Keratinocyte (primary cell): ENCODE results near the gene TOPAZ1. TPM values are rescaled to one million over a fixed set of nuclear protein-coding genes. Genes with fewer than 3 reads are reported as not detected.

Experiments
- DNase-seq: peaks from one replicate; pipeline ENCODE4 v3.0.0-alpha.2; 2011; ENCODE audit warnings: low read depth, missing footprints, low spot score
- FAIRE-seq: peaks from 2 replicates; lab custom pipeline; 2011; peaks lifted over from hg19 to GRCh38; lab: Jason Lieb, UNC
- H2AFZ ChIP-seq: 2 replicates; pipeline ENCODE4 v1.6.0; 2012; ENCODE audit warnings: low read length, control low read depth, inconsistent platforms; ENCODE audit not compliant: control insufficient read depth
- H3K27ac ChIP-seq: 2 replicates; pipeline ENCODE4 v1.5.1; 2011; ENCODE audit warnings: low read length; ENCODE audit not compliant: control insufficient read depth, insufficient read depth
- H3K27me3 ChIP-seq: 3 replicates; pipeline ENCODE4 v1.6.0; 2011; ENCODE audit warnings: low read length; ENCODE audit not compliant: control insufficient read depth, insufficient read depth; ENCODE audit errors: extremely low read depth
- H3K36me3 ChIP-seq, 2 experiments: 2 replicates in 1 of 2; 3 replicates in 1 of 2; pipeline ENCODE4 v1.5.1; 2011; ENCODE audit warnings: low read length in 2 of 2, mild to moderate bottlenecking in 1 of 2; ENCODE audit not compliant: control insufficient read depth in 2 of 2, insufficient read depth in 2 of 2; ENCODE audit errors: extremely low read depth in 1 of 2
- H3K4me1 ChIP-seq: 3 replicates; pipeline ENCODE4 v1.5.1; 2011; ENCODE audit warnings: low read length; ENCODE audit not compliant: control insufficient read depth, insufficient read depth; ENCODE audit errors: extremely low read depth
- H3K4me2 ChIP-seq: 3 replicates; pipeline ENCODE4 v1.6.0; 2011; ENCODE audit warnings: low read depth, low read length; ENCODE audit not compliant: control insufficient read depth, insufficient read depth; ENCODE audit errors: extremely low read depth
- H3K4me3 ChIP-seq, 3 experiments: fragments of 200-600 bp in 1 of 3; sonication (generic) in 1 of 3; 2 replicates in 2 of 3; 3 replicates in 1 of 3; pipeline ENCODE4 v1.5.1; 2011 to 2016; ENCODE audit warnings: low read length in 3 of 3, mild to moderate bottlenecking in 3 of 3, control low read depth in 2 of 3, inconsistent platforms in 1 of 3, low read depth in 1 of 3, mixed read lengths in 1 of 3, mixed run types in 1 of 3, moderate library complexity in 1 of 3; ENCODE audit not compliant: control insufficient read depth in 2 of 3, insufficient read depth in 2 of 3; ENCODE audit errors: extremely low read depth in 1 of 3
- H3K79me2 ChIP-seq: 2 replicates; pipeline ENCODE4 v1.6.0; 2012; ENCODE audit warnings: low read length; ENCODE audit not compliant: control insufficient read depth, insufficient read depth
- H3K9ac ChIP-seq: 3 replicates; pipeline ENCODE4 v1.6.0; 2011; ENCODE audit warnings: low read length; ENCODE audit not compliant: control insufficient read depth, insufficient read depth; ENCODE audit errors: extremely low read depth
- H3K9me1 ChIP-seq: 3 replicates; pipeline ENCODE4 v1.6.0; 2011; ENCODE audit warnings: low read length; ENCODE audit not compliant: control insufficient read depth, insufficient read depth; ENCODE audit errors: extremely low read depth
- H3K9me3 ChIP-seq: 2 replicates; pipeline ENCODE4 v1.5.1; 2012; ENCODE audit warnings: low read depth, low read length; ENCODE audit not compliant: control insufficient read depth
- H4K20me1 ChIP-seq: 3 replicates; pipeline ENCODE4 v1.6.0; 2011; ENCODE audit warnings: low read length; ENCODE audit not compliant: control insufficient read depth, insufficient read depth; ENCODE audit errors: extremely low read depth
- CTCF ChIP-seq, 3 experiments: IDR thresholded peaks in 1 of 3; conservative IDR thresholded peaks in 1 of 3; optimal IDR thresholded peaks in 1 of 3; 2 replicates in 2 of 3; 3 replicates in 1 of 3; pipeline versions ENCODE3 to v1.5.1; 2011; ENCODE audit warnings: low read length in 3 of 3, mild to moderate bottlenecking in 3 of 3, moderate library complexity in 2 of 3, control low read depth in 1 of 3, inconsistent platforms in 1 of 3; ENCODE audit not compliant: insufficient read depth in 2 of 3; ENCODE audit errors: extremely low read depth in 1 of 3
- EZH2 ChIP-seq: IDR thresholded peaks from one replicate; pipeline ENCODE4 v1.6.1; 2012; ENCODE audit warnings: inconsistent platforms, mild to moderate bottlenecking, low read length, moderate library complexity
- dilution Hi-C: fragments of 300-500 bp; cut with MboI; formaldehyde crosslinking; loops from one replicate; pipeline ENCODE4 v1.7.0; 2020; ENCODE audit warnings: low sequenced_read_pairs; ENCODE audit not compliant: extremely low pct_ligation_motif_present
- polyA plus RNA-seq, 5 experiments: library from polyadenylated mRNA; depleted of rRNA in 3 of 5; stranded (reverse) in 3 of 5; stranded (forward) in 1 of 5; unstranded in 1 of 5; fragments of >200 nt; gene quantifications; 1 replicate in 1 of 5; 2 replicates in 3 of 5; 3 replicates in 1 of 5; pipeline versions ENCODE4 v1.2.1 to v1.2.3, GENCODE V29; 2011 to 2012; ENCODE audit warnings: missing spikeins in 2 of 5, low read depth in 1 of 5, low replicate concordance in 1 of 5

The TOPAZ1 gene
- polyA plus RNA-seq, 1 donor (not counting 4 experiments of a cell fraction or from before 2014, with no cell fraction given), result not detected

DNA sequence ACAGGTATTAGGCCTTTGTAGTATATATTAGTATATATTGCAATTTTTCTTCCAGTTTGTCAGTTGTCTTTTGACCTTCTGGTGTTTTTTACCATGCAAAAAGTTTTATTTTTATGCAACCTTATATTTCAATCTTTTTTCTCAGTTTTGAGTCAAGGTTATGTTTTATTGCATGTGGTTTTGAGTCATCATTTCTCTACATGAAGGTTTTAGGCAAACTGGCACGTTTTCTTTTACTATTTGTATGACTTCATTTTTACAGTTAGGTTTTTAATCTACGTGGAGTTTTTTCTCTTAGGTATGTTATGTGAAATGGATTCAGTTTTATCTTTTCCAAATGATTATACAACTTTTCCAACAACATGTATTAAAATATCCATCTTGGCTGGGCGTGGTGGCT is 60.1 kb downstream of the TOPAZ1 start:
- H3K4me2 ChIP-seq, result no peak overlapping the region
- no peaks in the 10 kb centered on the region for H4K20me1 ChIP-seq
- no peak overlapping the region for H3K27ac ChIP-seq
- FAIRE-seq, result no peak
- no peaks in the 10 kb centered on the region for H3K9me1 ChIP-seq
- H3K4me1 ChIP-seq, result no peaks in the 10 kb centered on the region
- H3K9ac ChIP-seq, result no peak overlapping the region
- no peaks in the 10 kb centered on the region for H3K36me3 ChIP-seq
- dilution Hi-C loops, result no loop called here
- no peak overlapping the region for H2AFZ ChIP-seq
- H3K79me2 ChIP-seq, result no peaks in the 10 kb centered on the region
- peaks cover 5% of the 10 kb centered on the region for H3K27me3 ChIP-seq
- H3K4me3 ChIP-seq, result no peak overlapping the region
- DNase-seq, result no peak
- no peak for TF ChIP-seq CTCF (optimal IDR thresholded peaks at IDR 0.05 in 1 of 3, IDR thresholded peaks at IDR 0.05 in 1 of 3, conservative IDR thresholded peaks at IDR 0.05 in 1 of 3; ENCODE audit: extremely low read depth in 1 of 3, insufficient read depth in 2 of 3, low read length in 3 of 3)
- no peak for TF ChIP-seq EZH2
- no peaks in the 10 kb centered on the region for H3K9me3 ChIP-seq

- TF ChIP-seq EZH2 (no peak), CTCF (optimal IDR thresholded peaks at IDR 0.05 in 1 of 3, IDR thresholded peaks at IDR 0.05 in 1 of 3, conservative IDR thresholded peaks at IDR 0.05 in 1 of 3; ENCODE audit: extremely low read depth in 1 of 3, insufficient read depth in 2 of 3, low read length in 3 of 3) (no peak)
- Histone ChIP-seq H3K9me3 (no peaks in the 10 kb centered on the region), H3K9ac (no peak overlapping the region), H4K20me1 (no peaks in the 10 kb centered on the region), H3K4me1 (no peaks in the 10 kb centered on the region), H3K27me3 (peaks cover 3% of the 10 kb centered on the region), H3K4me2 (no peak overlapping the region), H3K9me1 (no peaks in the 10 kb centered on the region), H3K79me2 (no peaks in the 10 kb centered on the region), H3K4me3 (no peak overlapping the region), H3K36me3 (no peaks in the 10 kb centered on the region), H3K27ac (no peak overlapping the region), H2AFZ (no peak overlapping the region)
- DNase-seq (no peak), FAIRE-seq (no peak)
- dilution Hi-C loops, result no loop called here
These were observed 67.8 kb downstream of the TOPAZ1 start for GRCh38 chr3:44309500-44309899.
